ENCODE measurements around the gene BBIP1. TPM values are rescaled to one million over a fixed set of nuclear protein-coding genes. Genes with fewer than 3 reads are reported as not detected.

BBIP1 gene
- total and polyA plus RNA-seq, 2 donors (not counting 3 experiments of a cell fraction or from before 2014, with no cell fraction given): 9.9 to 32.8 TPM

DNA sequence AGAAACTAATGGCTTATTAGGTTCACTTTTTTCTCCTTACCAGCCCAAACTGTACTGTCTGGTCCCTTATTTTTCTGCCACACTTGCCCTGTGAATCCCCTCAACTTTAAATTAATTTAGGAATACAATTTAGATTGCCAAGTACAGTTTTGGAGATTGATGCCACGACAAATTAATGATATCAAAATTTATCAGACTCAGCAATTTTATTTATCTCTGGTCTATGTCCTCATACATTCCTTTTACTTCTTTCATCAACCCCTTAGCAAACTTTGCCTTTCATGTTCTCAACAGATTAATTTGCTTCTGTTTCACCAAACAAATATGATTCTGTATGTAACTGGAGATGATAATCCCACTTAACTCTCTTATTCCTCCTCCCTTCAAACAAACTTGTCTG lies 38.6 kb upstream of the BBIP1 start:
- FAIRE-seq (no peak), DNase-seq (ENCODE audit: low read depth, low spot score) (no peak)
- CTCF ChIA-PET: interaction anchor here (0.7 to 1.4 kb wide), 3 partner anchors 8 to 116 kb away, joined by 3 to 5 read pairs (median 4); no protein-coding TSS in a partner anchor
- H3K9me3 ChIP-seq (replicated peaks; ENCODE audit: control insufficient read depth, insufficient read depth, low read length): no peaks in the 10 kb centered on the region
- H3K9ac ChIP-seq (replicated peaks; ENCODE audit: extremely low read depth, insufficient read depth, low read length): no peak overlapping the region
- H2AFZ ChIP-seq (ENCODE audit: low read depth, low read length): no peak overlapping the region
- POLR2A ChIA-PET: no interaction called here
- H3K79me2 ChIP-seq (ENCODE audit: control insufficient read depth, insufficient read depth, low read length): peaks cover 69% of the 10 kb centered on the region
- no peak overlapping the region for H3K27ac ChIP-seq (ENCODE audit: insufficient read depth, low read depth, low read length)
- peaks cover 3% of the 10 kb centered on the region for H4K20me1 ChIP-seq (replicated peaks; ENCODE audit: control insufficient read depth, extremely low read depth, insufficient read depth, low read length)
- intact Hi-C loops (cut with micrococcal nuclease) (no loop called here), dilution Hi-C loops (cut with MboI; ENCODE audit: extremely low pct_ligation_motif_present, low sequenced_read_pairs) (no loop called here)
- H3K4me1 ChIP-seq (ENCODE audit: control insufficient read depth, extremely low read depth, insufficient read depth, low read length): no peaks in the 10 kb centered on the region
- no TSS peak for BruUV-seq (replicated peaks)
- H3K36me3 ChIP-seq (ENCODE audit: control insufficient read depth in 2 of 2, extremely low read depth in 1 of 2, insufficient read depth in 2 of 2, low read length in 2 of 2): no peaks in the 10 kb centered on the region
- H3K4me3 ChIP-seq (replicated peaks in 1 of 3; ENCODE audit: insufficient read depth in 1 of 3, low read depth in 1 of 3, low read length in 3 of 3): no peak overlapping the region
- H3K27me3 ChIP-seq (ENCODE audit: control insufficient read depth in 2 of 2, insufficient read depth in 2 of 2, low read length in 2 of 2): no peaks in the 10 kb centered on the region
- TF ChIP-seq GATA2 (IDR thresholded peaks at IDR 0.05; ENCODE audit: insufficient read depth, insufficient read length, low read depth, low read length) (no peak), FOS (IDR thresholded peaks at IDR 0.05; ENCODE audit: borderline replicate concordance, insufficient read depth, low read length) (no peak), EZH2 (IDR thresholded peaks at IDR 0.05; ENCODE audit: borderline replicate concordance, low read depth, low read length, severe bottlenecking) (no peak), MYC (IDR thresholded peaks at IDR 0.05; ENCODE audit: low read depth, low read length) (no peak), POLR2AphosphoS5 (IDR thresholded peaks at IDR 0.05; ENCODE audit: insufficient read depth, low read depth, low read length) (no peak), POLR2A (IDR thresholded peaks at IDR 0.05; ENCODE audit: low read depth, low read length) (no peak), JUN (IDR thresholded peaks at IDR 0.05; ENCODE audit: borderline replicate concordance, insufficient read depth, insufficient read length, low read depth) (no peak)
- TF ChIP-seq, protein P1, sequence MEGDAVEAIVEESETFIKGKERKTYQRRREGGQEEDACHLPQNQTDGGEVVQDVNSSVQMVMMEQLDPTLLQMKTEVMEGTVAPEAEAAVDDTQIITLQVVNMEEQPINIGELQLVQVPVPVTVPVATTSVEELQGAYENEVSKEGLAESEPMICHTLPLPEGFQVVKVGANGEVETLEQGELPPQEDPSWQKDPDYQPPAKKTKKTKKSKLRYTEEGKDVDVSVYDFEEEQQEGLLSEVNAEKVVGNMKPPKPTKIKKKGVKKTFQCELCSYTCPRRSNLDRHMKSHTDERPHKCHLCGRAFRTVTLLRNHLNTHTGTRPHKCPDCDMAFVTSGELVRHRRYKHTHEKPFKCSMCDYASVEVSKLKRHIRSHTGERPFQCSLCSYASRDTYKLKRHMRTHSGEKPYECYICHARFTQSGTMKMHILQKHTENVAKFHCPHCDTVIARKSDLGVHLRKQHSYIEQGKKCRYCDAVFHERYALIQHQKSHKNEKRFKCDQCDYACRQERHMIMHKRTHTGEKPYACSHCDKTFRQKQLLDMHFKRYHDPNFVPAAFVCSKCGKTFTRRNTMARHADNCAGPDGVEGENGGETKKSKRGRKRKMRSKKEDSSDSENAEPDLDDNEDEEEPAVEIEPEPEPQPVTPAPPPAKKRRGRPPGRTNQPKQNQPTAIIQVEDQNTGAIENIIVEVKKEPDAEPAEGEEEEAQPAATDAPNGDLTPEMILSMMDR (IDR thresholded peaks at IDR 0.05; ENCODE audit: extremely low read depth in 1 of 2, insufficient read depth in 1 of 2, low read depth in 1 of 2, low read length in 2 of 2): no peak
- TF ChIP-seq, protein P2, sequence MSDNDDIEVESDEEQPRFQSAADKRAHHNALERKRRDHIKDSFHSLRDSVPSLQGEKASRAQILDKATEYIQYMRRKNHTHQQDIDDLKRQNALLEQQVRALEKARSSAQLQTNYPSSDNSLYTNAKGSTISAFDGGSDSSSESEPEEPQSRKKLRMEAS (IDR thresholded peaks at IDR 0.05; ENCODE audit: insufficient read depth, insufficient read length): no peak
- H3K9me1 ChIP-seq (replicated peaks; ENCODE audit: control insufficient read depth, extremely low read depth, insufficient read depth, low read length): peaks cover 3% of the 10 kb centered on the region
- no peak overlapping the region for H3K4me2 ChIP-seq (ENCODE audit: insufficient read depth, low read length)

Measured in endothelial cell of umbilical vein (primary cell).